HG02642 (cell line): Measurements from ENCODE around the gene THNSL1.
A peak's percentile ranks its signal among the peaks of the same experiment; 100 is the strongest.
"Not testable (repeated sequence)": the region's sequence is repeated elsewhere in the genome, so short reads cannot be mapped to it uniquely, and the experiment has no call there.

ENCODE experiments used
- ATAC-seq: cut with Tn5 transposase; IDR thresholded peaks from one replicate; pipeline ENCODE4 v1.9.1; 2021; ENCODE audit warnings: mild to moderate bottlenecking; ENCODE audit not compliant: unreplicated experiment, poor library complexity

The THNSL1 gene

DNA sequence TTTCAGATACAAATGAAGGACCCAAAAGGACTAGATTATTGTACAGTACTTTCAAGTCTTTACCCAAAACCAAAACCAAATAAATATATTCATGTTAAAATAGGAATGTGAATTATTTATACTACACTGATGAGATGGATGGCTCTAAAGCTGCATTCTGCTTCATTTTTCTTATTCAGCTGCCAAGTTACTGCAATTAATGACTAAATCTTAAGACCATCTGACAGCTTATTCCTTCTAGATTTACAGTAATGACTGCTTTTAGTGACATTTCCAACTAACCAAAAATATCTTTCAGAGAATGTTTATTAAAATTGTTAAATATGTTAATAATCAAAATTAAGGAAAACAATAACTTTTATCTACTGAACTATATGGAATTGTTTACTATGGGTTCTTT, 21.3 kb upstream of the THNSL1 start:
- ATAC-seq: no peak

GRCh38 chr10:24998044-24998443, 18.4 kb upstream of the THNSL1 start:
- no peak for ATAC-seq

DNA sequence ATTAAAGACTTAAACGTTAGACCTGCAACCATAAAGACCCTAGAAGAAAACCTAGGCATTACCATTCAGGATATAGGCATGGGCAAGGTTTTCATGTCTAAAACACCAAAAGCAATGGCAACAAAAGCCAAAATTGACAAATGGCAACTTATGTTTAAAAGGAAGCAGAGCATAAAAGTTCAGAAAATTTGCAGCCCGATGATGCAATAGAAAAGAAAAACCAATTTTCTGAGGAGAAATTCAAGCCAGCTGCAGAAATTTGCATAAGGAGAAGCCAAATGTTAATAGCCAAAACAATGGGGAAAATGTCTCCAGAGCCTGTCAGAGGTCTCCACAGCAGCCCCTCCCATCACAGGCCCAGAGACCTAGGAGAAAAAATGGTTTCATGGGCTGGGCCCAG, 4.8 kb upstream of the THNSL1 start:
- ATAC-seq: not testable (repeated sequence)

DNA sequence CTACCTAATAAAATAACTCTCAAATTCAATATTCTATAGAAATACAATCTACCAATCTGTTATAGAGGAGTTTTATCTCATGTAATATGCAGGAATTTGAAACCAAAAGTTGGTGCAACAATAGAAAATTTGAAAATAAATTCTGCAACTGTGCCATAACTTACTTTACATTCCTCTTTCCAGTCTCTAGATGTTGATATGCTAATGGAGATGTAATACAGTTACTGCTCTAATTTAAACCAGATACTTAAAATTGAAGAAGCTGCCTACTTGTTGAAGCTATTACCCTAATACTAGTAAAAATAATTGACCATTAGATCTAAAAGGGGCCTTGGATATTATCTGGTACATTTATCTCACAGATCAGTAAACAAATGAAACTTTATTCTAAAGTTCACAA, 1.8 kb upstream of the THNSL1 start:
- ATAC-seq: no peak

DNA sequence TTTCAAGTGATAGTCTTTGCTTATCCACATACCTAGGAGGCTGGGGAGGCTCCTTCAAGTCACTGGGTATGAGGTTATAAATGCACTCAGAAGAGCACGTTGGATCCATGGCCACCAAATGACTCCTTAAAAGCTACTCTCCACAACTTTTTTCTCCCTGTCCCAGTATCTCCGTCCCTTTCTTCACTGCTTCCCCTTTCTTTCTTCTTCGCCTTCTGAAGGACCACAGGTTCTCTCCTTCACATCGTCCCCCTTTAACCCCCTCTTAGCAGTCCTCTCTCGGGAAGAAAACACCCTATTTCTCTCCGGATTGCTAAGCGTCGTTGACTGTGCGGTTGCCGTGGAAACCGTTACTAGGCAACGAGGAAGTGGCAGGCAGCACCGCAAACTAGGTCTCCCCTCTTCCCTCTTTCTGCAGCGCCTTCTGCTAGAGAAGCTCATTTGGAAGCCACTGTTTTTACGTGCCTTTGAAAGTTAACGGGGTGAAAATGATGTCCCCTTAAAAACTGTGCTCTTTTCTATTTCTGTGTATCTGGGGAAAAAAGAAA, 510 bp upstream of the THNSL1 start, which contains the start of gene ENKUR:
TSS of gene ENKUR (minus strand) at position 331 of the 548 bp plus-strand sequence. CDS start at position 109, 222 bp downstream.
- ATAC-seq: peak; percentile 71

DNA sequence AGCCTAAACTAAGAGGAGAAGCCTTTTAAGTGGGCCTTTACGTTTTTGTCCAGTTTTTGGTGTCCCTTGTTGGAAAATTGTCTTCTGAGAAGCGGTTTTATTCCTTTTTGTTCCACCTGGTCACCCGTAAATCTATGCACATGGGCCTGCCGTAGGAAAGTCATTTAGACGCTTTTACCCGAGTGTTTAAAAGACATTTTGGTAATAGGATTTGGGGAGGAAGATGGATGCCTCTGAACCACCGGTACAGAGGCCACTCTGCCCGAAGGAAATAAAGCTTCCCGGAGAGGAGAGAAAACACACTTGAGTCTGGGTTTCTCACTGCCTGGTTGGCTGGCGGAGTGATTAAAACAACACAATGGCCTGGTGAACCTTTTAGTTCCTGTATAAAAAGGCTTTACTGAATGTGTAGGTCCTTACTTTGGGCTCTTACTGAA, 760 bp downstream of the THNSL1 start:
- ATAC-seq: no peak

GRCh38 chr10:25017661-25018060, 1.2 kb downstream of the THNSL1 start:
- no peak for ATAC-seq

- ATAC-seq: no peak
Measured at GRCh38 chr10:25018703-25019102, 2.3 kb downstream of the THNSL1 start.

DNA sequence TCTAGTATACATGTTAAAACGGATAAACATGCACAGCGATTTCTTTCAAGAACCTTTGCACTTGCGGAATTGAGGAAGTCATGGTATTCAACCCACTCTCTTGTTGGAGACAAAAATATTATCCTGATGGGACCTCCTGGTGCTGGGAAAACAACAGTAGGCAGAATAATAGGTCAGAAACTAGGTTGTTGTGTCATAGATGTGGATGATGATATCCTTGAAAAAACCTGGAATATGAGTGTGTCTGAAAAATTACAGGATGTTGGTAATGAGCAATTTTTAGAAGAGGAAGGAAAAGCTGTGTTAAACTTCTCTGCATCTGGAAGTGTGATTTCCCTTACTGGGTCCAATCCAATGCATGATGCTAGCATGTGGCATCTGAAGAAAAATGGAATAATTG, 6.9 kb downstream of the THNSL1 start:
- ATAC-seq: no peak

DNA sequence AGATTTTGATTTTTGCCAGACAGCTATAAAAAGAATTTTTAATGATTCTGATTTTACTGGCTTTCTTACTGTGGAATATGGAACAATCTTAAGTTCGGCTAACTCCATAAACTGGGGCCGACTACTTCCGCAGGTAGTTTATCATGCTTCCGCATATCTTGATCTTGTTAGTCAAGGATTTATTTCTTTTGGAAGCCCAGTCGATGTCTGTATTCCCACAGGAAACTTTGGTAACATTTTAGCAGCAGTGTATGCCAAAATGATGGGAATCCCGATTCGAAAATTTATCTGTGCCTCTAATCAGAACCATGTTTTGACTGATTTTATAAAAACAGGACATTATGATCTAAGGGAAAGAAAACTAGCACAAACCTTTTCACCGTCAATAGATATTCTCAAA, 8.1 kb downstream of the THNSL1 start:
- no peak for ATAC-seq

- no peak for ATAC-seq
Measured at GRCh38 chr10:25026463-25026862, 10.1 kb downstream of the THNSL1 start.

GRCh38 chr10:25028711-25029110, 12.3 kb downstream of the THNSL1 start:
- no peak for ATAC-seq

DNA sequence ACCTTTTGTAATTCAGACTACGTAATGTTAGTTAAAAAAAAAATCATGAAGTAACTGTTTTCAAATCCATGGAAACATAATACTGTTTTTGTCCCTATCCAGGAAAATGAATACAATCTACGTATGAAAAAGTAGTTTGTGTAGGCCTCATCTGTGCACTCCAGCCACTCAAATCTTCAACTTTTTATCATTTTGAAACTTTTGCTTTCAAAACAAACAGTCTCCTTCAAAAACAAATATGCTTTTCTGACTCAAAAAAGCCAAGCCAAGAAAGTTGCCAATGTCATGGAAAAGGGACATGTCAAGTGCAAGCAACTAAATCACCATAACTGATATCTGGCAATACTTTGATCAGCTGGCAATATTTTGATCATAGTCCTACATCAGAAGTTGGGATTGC, 13.1 kb downstream of the THNSL1 start:
- ATAC-seq: no peak

GRCh38 chr10:25036381-25036780, 20.0 kb downstream of the THNSL1 start:
- no peak for ATAC-seq

GRCh38 chr10:25038325-25038724, 21.9 kb downstream of the THNSL1 start:
- no peak for ATAC-seq

DNA sequence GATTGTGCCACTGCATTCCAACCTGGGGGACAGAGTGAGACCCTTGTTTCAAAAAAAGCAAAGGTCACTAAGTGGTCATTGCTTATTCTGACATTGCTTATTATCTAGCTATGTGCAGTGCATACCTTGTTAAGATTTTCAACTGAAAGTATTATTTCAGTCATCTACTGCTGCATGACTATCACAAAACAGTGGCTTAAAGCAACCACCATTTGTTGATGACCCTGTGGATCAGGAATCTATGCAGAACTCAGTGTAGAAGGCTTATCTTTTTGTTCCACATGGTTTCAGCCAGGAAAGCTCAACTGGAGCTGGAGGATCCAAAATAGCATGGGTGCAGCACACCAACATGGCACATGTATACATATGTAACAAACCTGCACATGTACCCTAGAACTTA, 23.1 kb downstream of the THNSL1 start:
- ATAC-seq: no peak

DNA sequence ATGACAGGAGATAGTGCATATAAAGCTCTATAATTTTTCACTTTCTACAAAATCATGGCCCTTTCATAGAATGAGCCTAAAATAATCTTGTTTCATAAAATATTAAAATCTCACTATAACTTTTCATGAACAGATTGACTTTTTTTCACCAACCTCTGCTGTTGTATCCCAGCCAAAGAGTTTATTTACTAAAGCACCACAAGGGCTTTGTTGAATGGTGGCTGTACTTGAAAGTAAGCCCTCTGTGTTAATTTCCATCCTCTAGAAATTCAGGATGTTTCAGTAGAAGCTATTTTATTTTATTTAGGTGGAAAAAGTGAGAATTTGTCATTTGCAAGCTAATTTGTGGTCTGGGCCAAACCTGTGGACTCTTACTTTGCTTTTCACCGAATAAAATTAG, 30.2 kb downstream of the THNSL1 start:
- ATAC-seq: no peak

DNA sequence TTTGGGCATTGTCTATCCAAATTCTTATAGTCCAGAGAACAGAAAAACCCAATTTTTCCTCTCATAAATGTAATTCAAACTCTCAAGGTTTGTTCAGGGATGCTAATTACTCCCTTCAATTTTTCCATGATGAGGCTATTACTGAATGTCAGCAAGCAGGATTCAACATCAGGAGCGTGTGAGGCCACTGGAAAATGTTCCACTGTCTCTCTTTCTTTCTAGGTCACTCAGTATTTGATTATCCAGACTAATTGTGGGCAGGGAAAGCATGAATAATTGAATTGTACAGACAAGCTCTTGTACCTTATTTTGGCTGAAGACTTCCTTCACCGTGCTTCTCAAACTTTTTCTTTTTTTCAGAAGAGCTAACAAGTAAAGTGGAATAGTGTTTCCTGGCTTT, 30.7 kb downstream of the THNSL1 start:
- no peak for ATAC-seq

GRCh38 chr10:25047591-25048301, 31.3 kb downstream of the THNSL1 start:
- no peak for ATAC-seq

GRCh38 chr10:25048450-25048849, 32.0 kb downstream of the THNSL1 start:
- ATAC-seq: no peak

GRCh38 chr10:25049966-25050365, 33.6 kb downstream of the THNSL1 start:
- ATAC-seq: no peak

DNA sequence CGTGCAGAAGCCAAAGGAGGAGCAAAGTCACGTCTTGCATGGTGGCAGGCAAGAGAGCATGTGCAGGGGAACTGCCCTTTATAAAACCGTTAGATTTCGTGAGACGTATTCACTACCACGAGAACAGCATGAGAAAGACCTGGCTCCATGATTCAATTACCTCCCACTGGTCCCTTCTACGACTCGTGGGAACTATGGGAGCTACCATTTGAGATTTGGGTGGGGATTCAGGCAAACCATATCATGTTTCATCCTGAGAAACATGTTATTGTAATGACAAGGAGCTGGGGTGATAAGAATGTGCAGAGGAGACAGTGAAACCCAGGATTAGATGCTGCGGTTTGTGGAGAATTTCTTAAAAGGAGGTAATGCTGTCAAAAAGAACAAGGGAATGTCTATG, 34.0 kb downstream of the THNSL1 start:
- ATAC-seq: no peak
